GM10266 (cell line): ENCODE results near the gene SHISAL1.

Experiments used
- DNase-seq: peaks from one replicate; pipeline ENCODE4 v3.0.0; 2012; ENCODE audit errors: extremely low spot score
- TF ChIP-seq, protein P1 (sequence below): IDR thresholded peaks from 2 replicates; pipeline ENCODE4 v1.5.1; 2012; ENCODE audit warnings: mild to moderate bottlenecking, low read depth; ENCODE audit not compliant: control insufficient read depth, insufficient read depth; ENCODE audit errors: missing control alignments

SHISAL1 gene

GRCh38 chr22:44231233-44231632, 81.5 kb downstream of the SHISAL1 start:
- DNase-seq = no peak
- TF ChIP-seq, protein P1, sequence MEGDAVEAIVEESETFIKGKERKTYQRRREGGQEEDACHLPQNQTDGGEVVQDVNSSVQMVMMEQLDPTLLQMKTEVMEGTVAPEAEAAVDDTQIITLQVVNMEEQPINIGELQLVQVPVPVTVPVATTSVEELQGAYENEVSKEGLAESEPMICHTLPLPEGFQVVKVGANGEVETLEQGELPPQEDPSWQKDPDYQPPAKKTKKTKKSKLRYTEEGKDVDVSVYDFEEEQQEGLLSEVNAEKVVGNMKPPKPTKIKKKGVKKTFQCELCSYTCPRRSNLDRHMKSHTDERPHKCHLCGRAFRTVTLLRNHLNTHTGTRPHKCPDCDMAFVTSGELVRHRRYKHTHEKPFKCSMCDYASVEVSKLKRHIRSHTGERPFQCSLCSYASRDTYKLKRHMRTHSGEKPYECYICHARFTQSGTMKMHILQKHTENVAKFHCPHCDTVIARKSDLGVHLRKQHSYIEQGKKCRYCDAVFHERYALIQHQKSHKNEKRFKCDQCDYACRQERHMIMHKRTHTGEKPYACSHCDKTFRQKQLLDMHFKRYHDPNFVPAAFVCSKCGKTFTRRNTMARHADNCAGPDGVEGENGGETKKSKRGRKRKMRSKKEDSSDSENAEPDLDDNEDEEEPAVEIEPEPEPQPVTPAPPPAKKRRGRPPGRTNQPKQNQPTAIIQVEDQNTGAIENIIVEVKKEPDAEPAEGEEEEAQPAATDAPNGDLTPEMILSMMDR = no peak

- no peak for DNase-seq
- TF ChIP-seq, protein P1 = no peak
Measured at GRCh38 chr22:44229809-44230208, 82.9 kb downstream of the SHISAL1 start.

- TF ChIP-seq, protein P1 = no peak
- no peak for DNase-seq
Measured at GRCh38 chr22:44229331-44229730, 83.4 kb downstream of the SHISAL1 start.

- TF ChIP-seq, protein P1 = no peak
- no peak for DNase-seq
Measured at GRCh38 chr22:44225812-44226211, 86.9 kb downstream of the SHISAL1 start.

DNA sequence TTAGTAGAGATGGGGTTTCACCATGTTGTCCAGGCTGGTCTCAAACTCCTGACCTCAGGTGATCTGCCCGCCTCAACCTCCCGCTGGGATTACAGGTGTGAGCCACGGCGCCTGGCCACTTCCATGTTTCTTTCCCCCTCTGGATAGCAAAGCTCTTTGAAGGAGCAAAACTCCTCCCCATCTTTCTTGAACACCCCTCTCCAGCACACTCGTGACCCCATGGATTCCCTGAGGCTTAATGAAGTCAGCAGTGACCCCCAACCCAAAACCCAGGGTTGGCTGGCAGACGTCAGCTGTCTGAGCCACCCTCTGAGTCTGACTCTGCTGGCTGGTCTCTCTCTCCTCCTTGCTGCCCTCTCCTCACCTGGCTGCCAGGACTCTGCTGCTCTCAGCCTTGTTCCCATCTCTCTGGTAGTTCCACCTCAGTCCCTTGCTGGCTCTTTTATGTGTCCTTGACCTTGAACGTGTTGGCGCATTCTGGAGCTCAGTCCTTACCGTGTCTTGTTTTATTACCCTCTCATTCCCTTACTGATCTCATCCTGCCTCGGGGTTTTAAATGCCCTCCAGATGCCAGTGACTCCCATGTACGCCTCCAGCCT, 87.6 kb downstream of the SHISAL1 start:
- TF ChIP-seq, protein P1 = no peak

DNA sequence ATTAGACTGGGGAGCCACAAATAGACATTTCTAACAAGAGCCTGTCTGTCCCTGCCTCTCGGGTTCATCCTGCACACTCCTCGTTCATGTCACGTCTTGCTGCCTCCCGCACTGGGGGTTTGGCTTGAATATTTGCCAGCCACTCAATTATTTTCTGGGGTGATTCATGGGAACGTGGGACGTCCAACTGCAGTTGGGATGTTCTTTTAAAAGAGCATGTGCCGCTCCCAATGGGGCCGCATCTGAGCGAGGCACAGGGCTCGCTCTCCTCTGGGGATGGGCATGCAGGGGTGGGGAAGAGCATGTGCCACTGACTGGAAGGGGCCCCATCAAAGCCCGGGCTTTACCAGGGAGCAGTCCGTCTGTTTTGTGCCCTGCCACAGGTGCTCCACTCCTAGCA, 88.6 kb downstream of the SHISAL1 start:
- no peak for DNase-seq
- TF ChIP-seq, protein P1 = no peak

More for the DNA sequence above, 87.6 kb downstream of the SHISAL1 start:
- no peak for DNase-seq

- TF ChIP-seq, protein P1 = no peak
Measured at GRCh38 chr22:44221710-44222475, 90.9 kb downstream of the SHISAL1 start.

More at GRCh38 chr22:44221710-44222475, 90.9 kb downstream of the SHISAL1 start:
- DNase-seq = no peak
